H1 (cell line): Measurements from ENCODE around the gene RHBDD2. TPM values are rescaled to one million over a fixed set of nuclear protein-coding genes. Genes with fewer than 3 reads are reported as not detected.

ENCODE experiments used
- CTCF ChIA-PET: fragments of 300-600 bp; sonication (Branson Sonifier 250); formaldehyde crosslinking; loops from one replicate; lab custom pipeline; 2021; ENCODE audit not compliant: partially characterized antibody; lab: Charles Lee
- POLR2A ChIA-PET: fragments of 300-600 bp; sonication (Branson Sonifier 250); formaldehyde crosslinking; loops from one replicate; lab custom pipeline; 2021; ENCODE audit warnings: inconsistent platforms; ENCODE audit not compliant: partially characterized antibody; lab: Charles Lee
- DNase-seq, 2 experiments: peaks; one replicate each; pipeline versions ENCODE4 v3.0.0 to v3.0.0-alpha.2; 2010 to 2022; ENCODE audit warnings: low spot score in 2 of 2, low read depth in 1 of 2, mixed read lengths in 1 of 2
- FAIRE-seq: peaks from 2 replicates; lab custom pipeline; 2011; peaks lifted over from hg19 to GRCh38; lab: Jason Lieb, UNC
- H2AFZ ChIP-seq: 2 replicates; pipeline ENCODE4 v1.8.1; 2012; ENCODE audit warnings: low read length, inconsistent platforms
- H2AK5ac ChIP-seq: 2 replicates; pipeline ENCODE4 v1.6.1; 2013; ENCODE audit warnings: low read depth, low read length
- H2BK120ac ChIP-seq: replicated peaks from 2 replicates; pipeline ENCODE3; 2013; ENCODE audit warnings: low read depth, low read length, inconsistent platforms
- H2BK12ac ChIP-seq: 2 replicates; pipeline ENCODE4 v1.6.1; 2013; ENCODE audit warnings: low read depth, low read length
- H2BK15ac ChIP-seq: 2 replicates; pipeline ENCODE4 v1.6.1; 2013; ENCODE audit warnings: low read length
- H2BK20ac ChIP-seq: 2 replicates; pipeline ENCODE4 v1.6.1; 2013; ENCODE audit warnings: low read length
- H2BK5ac ChIP-seq: 2 replicates; pipeline ENCODE4 v1.6.1; 2013; ENCODE audit warnings: low read depth, low read length
- H3K14ac ChIP-seq: 2 replicates; pipeline ENCODE4 v1.6.1; 2013; ENCODE audit warnings: inconsistent platforms; ENCODE audit not compliant: insufficient read length
- H3K18ac ChIP-seq: 2 replicates; pipeline ENCODE4 v1.6.1; 2013; ENCODE audit warnings: low read length; ENCODE audit errors: extremely low read depth
- H3K23ac ChIP-seq: 2 replicates; pipeline ENCODE4 v1.6.1; 2013; ENCODE audit warnings: inconsistent platforms; ENCODE audit not compliant: insufficient read length
- H3K23me2 ChIP-seq: 2 replicates; pipeline ENCODE4 v1.6.1; 2013; ENCODE audit warnings: low read depth, low read length
- H3K27ac ChIP-seq: 2 replicates; pipeline ENCODE4 v1.6.1; 2011; ENCODE audit warnings: low read depth, low read length, inconsistent platforms
- H3K27me3 ChIP-seq, 4 experiments: replicated peaks in 1 of 4; 1 replicate in 1 of 4; 2 replicates in 3 of 4; pipeline versions ENCODE4 v1.6.1 to v1.8.1; 2011 to 2013; ENCODE audit warnings: low read length in 3 of 4, mild to moderate bottlenecking in 3 of 4, inconsistent platforms in 2 of 4, mixed read lengths in 2 of 4, moderate library complexity in 1 of 4; ENCODE audit not compliant: control insufficient read depth in 3 of 4, insufficient read depth in 3 of 4; ENCODE audit errors: extremely low read depth in 1 of 4
- H3K36me3 ChIP-seq, 4 experiments: 2 replicates each; pipeline versions ENCODE4 v1.6.1 to v1.8.1; 2011 to 2013; ENCODE audit warnings: mild to moderate bottlenecking in 4 of 4, low read length in 3 of 4, moderate library complexity in 2 of 4, control low read depth in 1 of 4, inconsistent platforms in 1 of 4; ENCODE audit not compliant: insufficient read depth in 4 of 4, control insufficient read depth in 2 of 4
- H3K4ac ChIP-seq: replicated peaks from 2 replicates; pipeline ENCODE3; 2013; ENCODE audit warnings: low read length, low read depth, mixed read lengths, inconsistent platforms; ENCODE audit not compliant: insufficient read length
- H3K4me1 ChIP-seq, 4 experiments: replicated peaks in 1 of 4; 1 replicate in 1 of 4; 2 replicates in 3 of 4; pipeline versions ENCODE4 v1.6.1 to v1.8.1; 2011 to 2013; ENCODE audit warnings: low read length in 3 of 4, inconsistent platforms in 2 of 4, mixed read lengths in 1 of 4; ENCODE audit not compliant: insufficient read depth in 4 of 4, control insufficient read depth in 3 of 4
- H3K4me2 ChIP-seq, 2 experiments: 2 replicates each; pipeline versions ENCODE4 v1.6.1 to v1.8.1; 2011 to 2013; ENCODE audit warnings: low read depth in 2 of 2, low read length in 2 of 2, control low read depth in 1 of 2, inconsistent platforms in 1 of 2, mild to moderate bottlenecking in 1 of 2; ENCODE audit not compliant: insufficient read depth in 1 of 2
- H3K4me3 ChIP-seq, 4 experiments: fragments of 200-600, 300-600 bp in 1 of 4; sonication (generic), shearing (Covaris generic), sonication (Bioruptor Twin) in 1 of 4; 2 replicates each; pipeline versions ENCODE4 v1.5.1 to v1.8.1; 2011 to 2016; ENCODE audit warnings: low read length in 4 of 4, low read depth in 3 of 4, control low read depth in 2 of 4, inconsistent platforms in 2 of 4, mild to moderate bottlenecking in 2 of 4, mixed read lengths in 1 of 4, moderate library complexity in 1 of 4; ENCODE audit not compliant: insufficient read depth in 2 of 4; ENCODE audit errors: extremely low read depth in 1 of 4
- H3K56ac ChIP-seq: replicated peaks from 2 replicates; pipeline ENCODE3; 2013; ENCODE audit warnings: low read depth, mild to moderate bottlenecking, mixed read lengths, low read length, inconsistent platforms; ENCODE audit not compliant: insufficient read length
- H3K79me1 ChIP-seq: 2 replicates; pipeline ENCODE4 v1.6.1; 2013; ENCODE audit warnings: low read depth, low read length, control low read depth
- H3K79me2 ChIP-seq, 2 experiments: 2 replicates each; pipeline versions ENCODE4 v1.6.1 to v1.8.1; 2012 to 2013; ENCODE audit warnings: low read length in 2 of 2, mild to moderate bottlenecking in 2 of 2, inconsistent platforms in 1 of 2; ENCODE audit not compliant: insufficient read depth in 2 of 2, control insufficient read depth in 1 of 2
- H3K9ac ChIP-seq, 4 experiments: replicated peaks in 1 of 4; 1 replicate in 1 of 4; 2 replicates in 3 of 4; pipeline versions ENCODE4 v1.6.1 to v1.8.1; 2011 to 2013; ENCODE audit warnings: low read depth in 3 of 4, low read length in 3 of 4, control low read depth in 2 of 4, mild to moderate bottlenecking in 2 of 4, moderate library complexity in 2 of 4, inconsistent platforms in 1 of 4; ENCODE audit errors: extremely low read depth in 1 of 4
- H3K9me3 ChIP-seq, 2 experiments: 2 replicates each; pipeline versions ENCODE4 v1.6.1 to v1.8.1; 2012 to 2013; ENCODE audit warnings: mild to moderate bottlenecking in 2 of 2, moderate library complexity in 2 of 2, control low read depth in 1 of 2, inconsistent platforms in 1 of 2, low read depth in 1 of 2, low read length in 1 of 2, mixed read lengths in 1 of 2; ENCODE audit not compliant: insufficient read depth in 2 of 2
- H4K20me1 ChIP-seq, 2 experiments: replicated peaks in 1 of 2; 2 replicates each; pipeline versions ENCODE3 to v1.8.1; 2011 to 2013; ENCODE audit warnings: inconsistent platforms in 2 of 2, low read length in 2 of 2, mild to moderate bottlenecking in 1 of 2; ENCODE audit not compliant: insufficient read depth in 2 of 2, control insufficient read depth in 1 of 2
- H4K5ac ChIP-seq: 2 replicates; pipeline ENCODE4 v1.6.1; 2013; ENCODE audit warnings: low read length, low read depth, mixed read lengths, inconsistent platforms; ENCODE audit not compliant: insufficient read length
- H4K8ac ChIP-seq: 2 replicates; pipeline ENCODE4 v1.8.0; 2013; ENCODE audit warnings: mild to moderate bottlenecking, moderate library complexity, low read length, inconsistent platforms; ENCODE audit not compliant: insufficient read depth; ENCODE audit errors: extremely low read depth
- H4K91ac ChIP-seq: replicated peaks from 2 replicates; pipeline ENCODE3; 2013; ENCODE audit warnings: low read length, mixed read lengths, inconsistent platforms; ENCODE audit not compliant: insufficient read length
- WGBS, 2 experiments: shearing (Covaris generic) in 1 of 2; methylation state at CpG; one replicate each; pipeline versions ENCODE4 v1.1.6 to v1.1.7; 2013 to 2015; ENCODE audit warnings: low lambda C conversion rate in 2 of 2, mixed read lengths in 2 of 2, inconsistent platforms in 1 of 2, low coverage in 1 of 2, missing lambda C conversion rate in 1 of 2; ENCODE audit not compliant: insufficient replicate concordance in 2 of 2, insufficient coverage in 1 of 2, insufficient read length in 1 of 2; ENCODE audit errors: extremely low coverage in 1 of 2, missing lambda C conversion rate in 1 of 2; 5-methylcytosine and 5-hydroxymethylcytosine counted together
- polyA plus RNA-seq, 7 experiments: library from polyadenylated mRNA; depleted of rRNA in 3 of 7; stranded (reverse) in 5 of 7; unstranded in 2 of 7; fragments of >200 nt in 5 of 7; fragments of 200-250 nt in 2 of 7; gene quantifications; 1 replicate in 5 of 7; 2 replicates in 1 of 7; 4 replicates in 1 of 7; pipeline versions ENCODE4 v1.2.1 to v1.2.3, GENCODE V29; 2011 to 2013; ENCODE audit warnings: missing spikeins in 2 of 7, mixed read lengths in 2 of 7
- total RNA-seq: library from RNA; stranded (reverse); fragmentation: NEBNext Ultra II Directional; extraction: Animal tissue kit (Norgen Biotek cat#: 25700); gene quantifications from 2 replicates; pipeline ENCODE4 v1.2.1, GENCODE V29; 2021
- TF ChIP-seq, protein P1 (sequence below): IDR thresholded peaks from 2 replicates; pipeline ENCODE4 v1.6.1; 2011; ENCODE audit warnings: low read depth, mild to moderate bottlenecking, low read length; ENCODE audit not compliant: insufficient read depth

The RHBDD2 gene
- total and polyA plus RNA-seq, 2 of the 8 experiments (the other 6 are each of a cell fraction or from before 2014, with no cell fraction given), result 28.3 to 65.5 TPM

DNA sequence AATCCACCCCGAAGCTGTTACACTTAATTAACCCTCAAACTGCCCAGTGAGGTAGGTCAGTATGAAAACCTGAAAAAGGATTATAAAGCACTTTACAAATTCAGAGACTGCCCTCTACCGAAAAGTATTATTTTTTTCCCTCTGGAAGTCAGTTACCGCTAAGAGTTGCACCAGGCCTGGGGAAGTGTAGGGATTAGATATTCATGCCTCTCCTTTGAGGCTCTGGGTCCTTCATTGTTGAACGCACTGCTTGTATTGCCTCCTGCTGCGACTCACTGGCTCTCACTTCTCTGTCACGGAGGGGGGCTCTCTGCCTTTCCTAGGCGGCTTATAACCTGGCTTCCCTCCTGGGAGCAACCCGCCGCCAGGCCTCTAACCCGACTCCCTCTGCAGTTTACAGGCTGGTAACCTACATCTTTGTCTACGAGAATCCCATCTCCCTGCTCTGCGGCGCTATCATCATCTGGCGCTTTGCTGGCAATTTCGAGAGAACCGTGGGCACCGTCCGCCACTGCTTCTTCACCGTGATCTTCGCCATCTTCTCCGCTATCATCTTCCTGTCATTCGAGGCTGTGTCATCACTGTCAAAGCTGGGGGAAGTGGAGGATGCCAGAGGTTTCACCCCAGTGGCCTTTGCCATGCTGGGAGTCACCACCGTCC lies 2.7 kb downstream of the RHBDD2 start:
- no peak overlapping the region for H3K56ac ChIP-seq
- H2BK20ac ChIP-seq, result no peak overlapping the region
- no peak overlapping the region; a peak in 3 of 7 replicates for H3K9ac ChIP-seq
- peak in 1 of 2 experiments; percentile 73 for DNase-seq
- H3K4me2 ChIP-seq, result peak overlapping the region in 1 of 2 experiments; percentile 29; a peak in 2 of 4 replicates
- H3K18ac ChIP-seq, result no peak overlapping the region
- H4K8ac ChIP-seq, result no peak overlapping the region
- peaks cover 8 to 23% of the 10 kb centered on the region in 2 experiments for H4K20me1 ChIP-seq
- FAIRE-seq, result no peak
- ChIA-PET CTCF (no interaction called here), POLR2A (interaction anchor here (0.8 to 1.3 kb wide), 2 partner anchors 12 to 34 kb away, joined by 4 read pairs; no protein-coding TSS in a partner anchor)
- H2BK120ac ChIP-seq, result no peak overlapping the region
- peaks cover 0 to 8% (median under 1%) of the 10 kb centered on the region in 4 experiments; a peak in 1 of 7 replicates for H3K27me3 ChIP-seq
- H4K91ac ChIP-seq, result no peak overlapping the region
- no peak overlapping the region for H2AFZ ChIP-seq
- H2BK5ac ChIP-seq, result no peak overlapping the region
- no peak overlapping the region for H2BK15ac ChIP-seq
- H4K5ac ChIP-seq, result no peak overlapping the region
- H3K36me3 ChIP-seq, result peaks cover 21 to 56% (median 42%) of the 10 kb centered on the region in 4 experiments
- peaks cover 5 to 11% (median 9%) of the 10 kb centered on the region in 4 experiments for H3K4me1 ChIP-seq
- H3K79me2 ChIP-seq, result peaks cover 0 to 15% of the 10 kb centered on the region in 2 experiments; a peak in 2 of 4 replicates
- H2AK5ac ChIP-seq, result no peak overlapping the region
- H3K4ac ChIP-seq, result no peak overlapping the region
- H3K4me3 ChIP-seq, result no peak overlapping the region
- H3K23me2 ChIP-seq, result peaks cover 11% of the 10 kb centered on the region
- H3K9me3 ChIP-seq, result no peaks in the 10 kb centered on the region
- WGBS, 2 experiments, result 86% methylated on average over 23 of the region's 23 CpGs; no CpG with 5 or more reads in 1 of the 2 experiments
- H3K79me1 ChIP-seq, result no peaks in the 10 kb centered on the region; the same call in none of the 2 replicates
- H3K14ac ChIP-seq, result no peak overlapping the region
- H3K23ac ChIP-seq, result no peak overlapping the region
- no peak overlapping the region for H3K27ac ChIP-seq
- no peak overlapping the region for H2BK12ac ChIP-seq
- TF ChIP-seq, protein P1, sequence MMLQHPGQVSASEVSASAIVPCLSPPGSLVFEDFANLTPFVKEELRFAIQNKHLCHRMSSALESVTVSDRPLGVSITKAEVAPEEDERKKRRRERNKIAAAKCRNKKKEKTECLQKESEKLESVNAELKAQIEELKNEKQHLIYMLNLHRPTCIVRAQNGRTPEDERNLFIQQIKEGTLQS, result no peak
